ENCODE measurements around the gene SMAP1. TPM values are rescaled to one million over a fixed set of nuclear protein-coding genes. Genes with fewer than 3 reads are reported as not detected.

Gene SMAP1
- total RNA-seq, 2 donors from 2014 or later: 36.6 to 49.4 TPM

DNA sequence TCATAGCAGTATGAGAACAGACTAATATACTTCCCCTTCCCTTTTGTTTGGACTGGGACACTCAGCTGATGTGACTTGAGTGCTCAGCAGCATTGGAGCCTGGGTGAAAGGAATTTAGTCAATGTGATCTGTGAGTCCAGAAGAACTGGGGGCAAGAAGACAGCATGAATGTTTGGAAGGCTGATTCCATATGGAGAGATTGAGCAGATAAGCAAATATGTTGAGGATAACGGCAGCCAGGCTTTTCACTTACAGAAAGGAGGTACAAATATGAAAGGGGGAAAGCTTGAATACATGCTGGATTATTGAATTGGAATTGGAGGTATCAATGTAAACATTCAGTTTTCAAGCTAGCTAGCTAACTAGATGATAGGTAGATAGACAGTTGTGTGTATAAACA, 37.8 kb upstream of the SMAP1 start:
- H3K36me3 Mint-ChIP-seq (ENCODE audit: low read depth): no peaks in the 10 kb centered on the region
- H3K27me3 Mint-ChIP-seq (ENCODE audit: insufficient read depth): no peaks in the 10 kb centered on the region
- Histone ChIP-seq H3K9ac (ENCODE audit: extremely low read depth, low read length, poor library complexity, severe bottlenecking) (no peak overlapping the region), H3K27me3 (ENCODE audit: control insufficient read depth, insufficient read depth, low read length, poor library complexity, severe bottlenecking) (no peaks in the 10 kb centered on the region), H3K9me3 (ENCODE audit: control insufficient read depth, low read length) (no peaks in the 10 kb centered on the region), H3K36me3 (ENCODE audit: control insufficient read depth, insufficient read depth, low read length) (no peaks in the 10 kb centered on the region), H3K4me3 (ENCODE audit: low read length) (no peak overlapping the region), H3K4me1 (ENCODE audit: control insufficient read depth, insufficient read depth, low read length) (no peaks in the 10 kb centered on the region), H3K27ac (ENCODE audit: low read depth, low read length) (no peak overlapping the region)
- DNase-seq: no peak
- no peak overlapping the region for H3K4me3 Mint-ChIP-seq
- H3K9me3 Mint-ChIP-seq: peaks cover 13% of the 10 kb centered on the region
- H3K27ac Mint-ChIP-seq: no peak overlapping the region
- whole genome bisulfite sequencing, 2 experiments (ENCODE audit: insufficient coverage in 1 of 2, insufficient read length in 1 of 2): 100% methylated on average over 1 of the region's 1 CpG
- TF ChIP-seq, protein P1, sequence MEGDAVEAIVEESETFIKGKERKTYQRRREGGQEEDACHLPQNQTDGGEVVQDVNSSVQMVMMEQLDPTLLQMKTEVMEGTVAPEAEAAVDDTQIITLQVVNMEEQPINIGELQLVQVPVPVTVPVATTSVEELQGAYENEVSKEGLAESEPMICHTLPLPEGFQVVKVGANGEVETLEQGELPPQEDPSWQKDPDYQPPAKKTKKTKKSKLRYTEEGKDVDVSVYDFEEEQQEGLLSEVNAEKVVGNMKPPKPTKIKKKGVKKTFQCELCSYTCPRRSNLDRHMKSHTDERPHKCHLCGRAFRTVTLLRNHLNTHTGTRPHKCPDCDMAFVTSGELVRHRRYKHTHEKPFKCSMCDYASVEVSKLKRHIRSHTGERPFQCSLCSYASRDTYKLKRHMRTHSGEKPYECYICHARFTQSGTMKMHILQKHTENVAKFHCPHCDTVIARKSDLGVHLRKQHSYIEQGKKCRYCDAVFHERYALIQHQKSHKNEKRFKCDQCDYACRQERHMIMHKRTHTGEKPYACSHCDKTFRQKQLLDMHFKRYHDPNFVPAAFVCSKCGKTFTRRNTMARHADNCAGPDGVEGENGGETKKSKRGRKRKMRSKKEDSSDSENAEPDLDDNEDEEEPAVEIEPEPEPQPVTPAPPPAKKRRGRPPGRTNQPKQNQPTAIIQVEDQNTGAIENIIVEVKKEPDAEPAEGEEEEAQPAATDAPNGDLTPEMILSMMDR (conservative IDR thresholded peaks at IDR 0.05): no peak
- peaks cover 3% of the 10 kb centered on the region for H3K4me1 Mint-ChIP-seq

DNA sequence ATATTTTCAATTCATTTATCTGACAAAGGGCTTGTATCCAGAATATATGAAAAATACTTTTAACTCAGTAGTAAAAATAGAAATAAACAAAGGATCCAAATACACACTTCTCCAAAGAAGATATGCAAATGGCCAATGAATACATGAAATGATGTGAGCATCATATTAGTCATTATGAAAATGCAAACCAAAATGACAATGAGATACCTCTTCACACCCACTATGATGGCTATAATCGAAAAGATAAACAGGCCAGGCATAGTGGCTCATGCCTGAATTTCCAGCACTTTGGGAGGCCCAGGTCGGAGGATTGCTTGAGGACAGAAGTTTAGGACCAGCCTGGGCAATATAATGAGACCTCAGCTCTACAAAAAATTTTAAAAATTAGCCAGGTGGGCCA, 33.8 kb upstream of the SMAP1 start:
- H3K36me3 Mint-ChIP-seq (ENCODE audit: low read depth): no peaks in the 10 kb centered on the region

DNA sequence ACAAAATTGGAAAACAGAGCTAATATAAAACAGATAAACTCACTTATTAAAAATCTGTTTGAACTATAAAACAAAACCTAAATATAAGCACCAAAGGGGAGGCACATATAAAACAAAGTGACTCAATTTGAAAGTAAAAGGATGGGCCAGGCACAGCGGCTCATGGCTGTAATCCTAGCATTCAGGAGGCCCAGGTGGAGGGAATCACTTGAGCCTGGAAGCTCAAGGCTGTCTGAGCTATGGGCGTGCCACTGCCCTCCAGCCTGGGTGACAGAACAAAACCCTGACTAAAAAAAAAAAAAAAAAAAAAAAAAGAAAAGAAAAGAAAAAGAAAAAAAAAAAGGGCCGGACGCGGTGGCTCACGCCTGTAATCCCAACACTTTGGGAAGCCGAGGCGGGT, 31.1 kb upstream of the SMAP1 start:
- H3K36me3 Mint-ChIP-seq (ENCODE audit: low read depth): no peaks in the 10 kb centered on the region
- H3K9ac ChIP-seq (ENCODE audit: extremely low read depth, low read length, poor library complexity, severe bottlenecking): no peak overlapping the region
- WGBS, 2 experiments (ENCODE audit: insufficient coverage in 1 of 2, insufficient read length in 1 of 2): 94% methylated on average over 8 of the region's 8 CpGs; no CpG with 5 or more reads in 1 of the 2 experiments
- H3K4me1 Mint-ChIP-seq: no peaks in the 10 kb centered on the region
- no peaks in the 10 kb centered on the region for H3K4me1 ChIP-seq (ENCODE audit: control insufficient read depth, insufficient read depth, low read length)
- no peaks in the 10 kb centered on the region for H3K9me3 Mint-ChIP-seq
- no peaks in the 10 kb centered on the region for H3K27me3 Mint-ChIP-seq (ENCODE audit: insufficient read depth)
- TF ChIP-seq, protein P1 (conservative IDR thresholded peaks at IDR 0.05): no peak
- no peak overlapping the region for H3K4me3 Mint-ChIP-seq
- no peaks in the 10 kb centered on the region for H3K27me3 ChIP-seq (ENCODE audit: control insufficient read depth, insufficient read depth, low read length, poor library complexity, severe bottlenecking)
- no peak overlapping the region for H3K27ac Mint-ChIP-seq
- H3K27ac ChIP-seq (ENCODE audit: low read depth, low read length): no peak overlapping the region
- no peak overlapping the region for H3K4me3 ChIP-seq (ENCODE audit: low read length)
- no peaks in the 10 kb centered on the region for H3K36me3 ChIP-seq (ENCODE audit: control insufficient read depth, insufficient read depth, low read length)
- H3K9me3 ChIP-seq (ENCODE audit: control insufficient read depth, low read length): no peaks in the 10 kb centered on the region
- no peak for DNase-seq

More for the DNA sequence above, 33.8 kb upstream of the SMAP1 start:
- Mint-ChIP-seq H3K9me3 (peaks cover 3% of the 10 kb centered on the region), H3K4me1 (peaks cover 3% of the 10 kb centered on the region), H3K4me3 (no peak overlapping the region), H3K27me3 (ENCODE audit: insufficient read depth) (no peaks in the 10 kb centered on the region), H3K27ac (no peak overlapping the region)
- H3K27ac ChIP-seq (ENCODE audit: low read depth, low read length): no peak overlapping the region
- no peak overlapping the region for H3K9ac ChIP-seq (ENCODE audit: extremely low read depth, low read length, poor library complexity, severe bottlenecking)
- no peak overlapping the region for H3K4me3 ChIP-seq (ENCODE audit: low read length)
- no peaks in the 10 kb centered on the region for H3K27me3 ChIP-seq (ENCODE audit: control insufficient read depth, insufficient read depth, low read length, poor library complexity, severe bottlenecking)
- H3K9me3 ChIP-seq (ENCODE audit: control insufficient read depth, low read length): no peaks in the 10 kb centered on the region
- TF ChIP-seq, protein P1 (conservative IDR thresholded peaks at IDR 0.05): no peak
- 92% methylated on average over 2 of the region's 2 CpGs; no CpG with 5 or more reads in 1 of the 2 experiments for WGBS, 2 experiments (ENCODE audit: insufficient coverage in 1 of 2, insufficient read length in 1 of 2)
- no peaks in the 10 kb centered on the region for H3K4me1 ChIP-seq (ENCODE audit: control insufficient read depth, insufficient read depth, low read length)
- no peak for DNase-seq
- no peaks in the 10 kb centered on the region for H3K36me3 ChIP-seq (ENCODE audit: control insufficient read depth, insufficient read depth, low read length)

All from endodermal cell (in vitro differentiated cells).